ENCODE measurements around the gene NEDD4L. TPM values are rescaled to one million over a fixed set of nuclear protein-coding genes. Genes with fewer than 3 reads are reported as not detected.

NEDD4L gene
- total and polyA plus RNA-seq, 10 of the 15 experiments (the other 5 are each of a cell fraction or from before 2014, with no cell fraction given): 7.4 to 24.0 (median 17.7) TPM

GRCh38 chr18:58105206-58105887, 61.3 kb downstream of the NEDD4L start:
- Histone ChIP-seq H3K9me3 (replicated peaks; ENCODE audit: control insufficient read depth, insufficient read depth, low read length) (no peaks in the 10 kb centered on the region), H3K9ac (ENCODE audit: control insufficient read depth, insufficient read depth, low read length) (no peak overlapping the region), H3K79me2 (ENCODE audit: control insufficient read depth, insufficient read depth, low read length) (no peaks in the 10 kb centered on the region), H3K27ac (ENCODE audit: control insufficient read depth, insufficient read depth) (no peak overlapping the region), H3K4me1 (ENCODE audit: control insufficient read depth, insufficient read depth, low read length) (peaks cover 2% of the 10 kb centered on the region; the same call in 1 of the 2 replicates), H4K20me1 (ENCODE audit: control insufficient read depth, insufficient read depth) (no peaks in the 10 kb centered on the region), H2AFZ (ENCODE audit: control insufficient read depth, low read depth, low read length) (no peak overlapping the region), H3K27me3 (replicated peaks in 1 of 2; ENCODE audit: control insufficient read depth in 2 of 2, insufficient read depth in 2 of 2, low read length in 1 of 2) (no peaks in the 10 kb centered on the region), H3K4me2 (ENCODE audit: control insufficient read depth, insufficient read depth) (no peak overlapping the region), H3K36me3 (ENCODE audit: control insufficient read depth in 2 of 2, insufficient read depth in 2 of 2, low read length in 1 of 2) (no peaks in the 10 kb centered on the region), H3K4me3 (no peak overlapping the region)
- no peak for TF ChIP-seq BMI1 (IDR thresholded peaks at IDR 0.05; ENCODE audit: borderline replicate concordance)
- TF ChIP-seq ZSCAN29 (IDR thresholded peaks at IDR 0.05): no peak
- TF ChIP-seq MYB (IDR thresholded peaks at IDR 0.05; ENCODE audit: borderline replicate concordance, low read depth, low read length): no peak
- TF ChIP-seq CBFB (IDR thresholded peaks at IDR 0.05; ENCODE audit: low read depth): no peak
- no peak for TF ChIP-seq CREM (IDR thresholded peaks at IDR 0.05; ENCODE audit: low read depth)
- TF ChIP-seq YY1 (IDR thresholded peaks at IDR 0.05; ENCODE audit: low read depth, low read length): no peak
- no peak for TF ChIP-seq NR2C1 (IDR thresholded peaks at IDR 0.05)
- no peak for DNase-seq (ENCODE audit: low read depth, low spot score)
- no peak for ATAC-seq
- intact Hi-C loops (cut with micrococcal nuclease; ENCODE audit: unreplicated experiment) (no loop called here), in situ Hi-C loops (cut with MboI) (no loop called here)
- ChIA-PET CTCF (interaction anchor here (0.7 to 8.3 kb wide), 8 partner anchors 12 to 62 kb away, joined by 3 to 43 read pairs (median 4); partner anchors contain the start of gene NEDD4L), POLR2A (interaction anchor here (0.6 to 1.4 kb wide), 4 partner anchors 9 to 60 kb away, joined by 3 to 6 read pairs (median 4); no protein-coding TSS in a partner anchor), SMC1A (ENCODE audit: uncharacterized antibody, unreplicated experiment) (interaction anchor here (0.8 to 6.3 kb wide), 13 partner anchors 7 to 67 kb away, joined by 3 to 43 read pairs (median 3); no protein-coding TSS in a partner anchor), RAD21 (ENCODE audit: unreplicated experiment) (interaction anchor here (0.7 to 1.5 kb wide), 5 partner anchors 12 to 62 kb away, joined by 3 to 6 read pairs (median 4); no protein-coding TSS in a partner anchor)
- no TSS peak for BruUV-seq (replicated peaks)
- WGBS (ENCODE audit: insufficient coverage, insufficient replicate concordance, low lambda C conversion rate, missing lambda C conversion rate): 70% methylated on average over 10 of the region's 10 CpGs
- FAIRE-seq: no peak
